Dedifferentiated amniotic fluid mesenchymal stem cell (primary cell): ENCODE results near the gene GPR183.
A peak's percentile ranks its signal among the peaks of the same experiment; 100 is the strongest.

Experiments
- DNase-seq: peaks from one replicate; pipeline ENCODE4 v3.0.0-alpha.2; 2016; ENCODE audit errors: extremely low spot score

Gene GPR183

DNA sequence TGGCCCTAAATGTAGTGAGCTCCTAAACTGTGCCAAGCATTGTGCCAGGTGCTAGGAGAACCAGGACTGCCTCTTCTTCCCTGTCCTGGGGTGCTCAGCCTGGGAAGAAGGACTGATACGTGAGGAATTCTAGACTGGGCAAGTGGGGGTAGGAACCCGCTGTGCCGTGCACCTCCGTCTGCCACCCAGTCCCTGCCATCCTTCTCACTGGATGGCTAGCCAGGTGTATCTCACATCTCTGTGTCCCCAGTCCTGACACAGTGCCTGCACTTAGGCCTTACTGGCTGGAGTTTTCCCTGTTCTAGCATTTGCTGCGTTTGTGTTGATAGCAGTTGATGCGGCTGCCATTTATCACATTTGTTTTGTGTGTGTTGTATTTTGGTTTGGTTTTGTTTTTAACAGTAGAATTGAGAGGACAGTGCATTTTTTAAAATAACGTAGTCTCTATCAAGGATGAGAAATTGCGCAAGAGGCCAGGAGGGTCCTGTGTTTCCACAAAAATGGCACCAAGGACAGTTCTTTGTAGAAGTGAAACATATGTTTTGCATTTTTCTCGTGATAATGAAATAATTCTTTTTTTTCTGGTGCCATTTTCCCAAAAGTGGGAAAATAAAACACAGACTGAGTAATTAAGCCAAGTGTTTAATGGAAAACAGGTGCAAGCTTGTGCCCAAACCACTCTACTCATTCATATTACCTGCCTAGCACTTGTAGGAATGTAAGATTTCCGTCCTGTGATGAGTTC lies 4.7 kb upstream of the GPR183 start:
- no peak for DNase-seq

DNA sequence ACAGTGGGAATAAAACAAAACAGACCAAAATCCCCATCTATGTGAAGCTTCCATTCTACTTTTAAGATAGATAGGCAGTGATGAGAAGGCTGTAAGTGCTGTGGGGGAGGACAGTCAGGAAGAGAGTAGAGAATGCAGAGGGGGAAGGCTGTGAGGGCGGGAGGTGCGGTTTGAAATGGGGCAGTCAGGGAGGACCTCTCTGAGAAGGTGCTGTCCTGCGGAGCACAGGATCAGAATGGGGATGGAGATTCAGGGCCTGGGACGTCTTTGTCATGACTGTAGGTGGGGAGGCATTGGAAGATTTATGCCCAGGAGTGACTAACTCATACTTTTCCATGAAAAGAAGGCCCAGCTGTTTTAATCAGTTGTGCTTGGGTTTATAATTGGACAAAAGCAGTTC lies 3.9 kb upstream of the GPR183 start:
- DNase-seq: no peak

DNA sequence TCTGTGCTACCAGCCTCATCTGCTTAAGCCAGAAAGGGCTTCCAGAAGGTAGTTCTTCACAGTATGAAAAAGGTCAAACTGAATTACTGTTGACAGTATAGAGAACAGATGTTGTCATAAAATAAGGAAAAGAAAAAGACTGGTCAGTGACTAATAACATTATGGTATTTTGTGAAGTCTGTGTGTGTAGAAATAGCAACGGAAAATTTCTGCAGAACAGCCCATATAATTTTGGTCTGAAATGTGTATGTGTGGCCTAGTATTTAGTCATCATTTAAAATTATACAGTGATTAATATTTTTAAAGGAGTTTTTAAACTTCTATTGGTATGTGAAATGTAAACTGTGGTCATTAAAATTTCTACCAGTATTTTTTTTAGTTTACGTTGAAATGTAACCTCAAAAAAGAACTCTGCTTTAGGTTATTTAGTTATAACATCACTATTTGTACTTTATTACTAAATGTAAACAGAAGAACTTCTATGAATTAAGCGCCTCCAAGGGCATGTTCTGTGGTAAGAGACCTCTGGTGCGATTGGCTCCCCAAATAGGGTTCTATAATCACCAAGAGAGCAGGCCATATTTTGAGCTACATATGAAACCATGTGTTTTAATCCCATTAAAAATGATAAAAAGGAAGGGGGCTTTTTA lies 3.3 kb upstream of the GPR183 start:
- peak; percentile 46 for DNase-seq

DNA sequence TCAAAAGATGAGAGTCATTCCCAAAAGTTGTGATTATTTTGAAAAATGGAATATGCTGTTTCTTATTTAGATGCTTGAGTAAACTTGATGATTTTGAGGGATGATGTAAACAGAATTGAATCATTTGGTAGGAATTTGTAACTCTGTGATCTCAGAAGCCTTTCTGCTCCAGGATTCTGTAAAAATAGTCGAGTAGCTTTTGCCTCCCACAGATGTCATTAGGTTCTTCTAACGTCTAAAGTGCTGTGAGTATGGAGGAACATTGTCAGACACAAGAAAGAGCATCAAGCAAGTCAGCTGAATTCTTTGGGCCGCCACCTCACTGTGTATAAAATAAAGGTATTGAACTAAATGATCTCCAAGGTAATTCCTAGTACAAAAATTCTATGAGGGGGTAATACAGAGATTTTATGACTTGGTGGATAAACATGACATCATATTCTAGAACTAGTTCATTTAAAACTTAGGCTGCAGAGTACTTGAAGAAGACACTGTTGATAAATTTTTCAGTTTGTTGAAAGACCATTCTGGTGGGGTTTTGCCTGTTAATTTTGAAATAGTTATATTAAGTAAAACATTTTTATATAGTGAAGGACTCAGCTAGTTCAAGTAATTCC lies 1.4 kb upstream of the GPR183 start:
- peak; percentile 88 for DNase-seq

DNA sequence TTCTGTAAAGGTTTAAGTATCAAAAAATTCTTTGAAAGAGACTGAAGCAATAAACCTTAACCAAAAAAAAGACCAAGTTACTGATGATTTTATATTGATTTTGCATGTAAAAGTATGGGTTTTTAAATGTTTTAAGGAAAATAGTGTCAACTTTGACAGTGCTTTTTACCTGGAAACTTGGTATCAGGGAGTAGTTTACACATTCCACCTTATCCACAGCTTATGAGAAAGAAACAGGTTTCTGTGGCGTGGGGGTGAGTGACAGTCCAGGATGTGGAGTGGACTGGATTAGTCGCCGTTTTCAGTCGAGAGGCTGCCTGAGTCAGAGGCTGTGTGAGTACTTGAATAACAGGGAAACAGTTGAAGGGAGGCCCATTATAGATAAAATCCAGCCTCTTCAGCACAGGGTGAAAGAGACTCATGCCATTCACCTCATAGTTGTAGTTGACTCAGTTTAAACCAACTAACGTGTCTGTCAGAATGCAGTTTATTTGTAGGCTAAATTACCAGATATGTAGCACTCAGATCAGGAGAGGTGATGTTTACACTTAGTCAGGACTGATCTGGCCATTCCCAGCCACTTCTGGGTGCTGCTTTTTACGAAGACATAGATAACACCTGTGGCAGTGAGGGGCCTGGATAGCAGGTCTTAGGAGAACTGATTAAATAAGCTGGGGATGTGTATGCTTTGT lies 595 bp upstream of the GPR183 start:
- DNase-seq: peak; percentile 52

DNA sequence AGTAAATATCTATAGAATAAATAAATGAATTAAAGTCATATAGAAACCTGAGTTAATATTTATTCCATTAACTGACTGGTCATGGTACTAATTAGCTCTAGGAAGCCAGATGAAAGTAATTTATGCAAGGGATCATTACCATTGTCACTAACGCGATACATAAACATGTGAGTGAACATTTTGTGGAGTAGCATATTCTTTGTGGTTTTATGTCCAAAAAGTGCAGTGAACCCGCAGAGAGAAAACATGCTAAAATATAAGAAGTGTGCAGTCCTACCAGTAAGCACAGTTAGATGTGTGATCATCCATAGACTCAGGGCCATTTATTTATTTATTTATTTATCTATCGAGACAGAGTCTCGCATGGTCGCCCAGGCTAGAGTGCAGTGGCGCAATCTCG lies 1.6 kb downstream of the GPR183 start:
- DNase-seq: no peak

DNA sequence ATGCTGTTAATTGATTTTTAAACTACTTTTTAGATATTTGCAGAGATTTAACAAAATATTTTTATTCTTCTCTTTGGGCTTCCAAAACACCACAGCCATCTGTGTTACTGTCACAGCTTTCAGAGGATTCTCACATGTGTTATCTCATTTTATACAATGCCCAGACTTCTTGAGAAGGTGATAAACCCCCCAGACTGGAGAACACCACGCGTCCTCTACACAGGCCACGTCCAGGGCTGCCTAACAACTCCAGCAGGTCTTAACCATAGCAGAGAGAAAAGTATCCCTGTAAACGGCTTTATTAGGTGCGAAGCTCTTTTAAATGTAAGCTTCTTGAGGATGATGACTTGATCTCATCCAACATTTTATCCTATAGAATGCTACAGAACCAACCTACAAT lies 2.0 kb downstream of the GPR183 start:
- DNase-seq: no peak

DNA sequence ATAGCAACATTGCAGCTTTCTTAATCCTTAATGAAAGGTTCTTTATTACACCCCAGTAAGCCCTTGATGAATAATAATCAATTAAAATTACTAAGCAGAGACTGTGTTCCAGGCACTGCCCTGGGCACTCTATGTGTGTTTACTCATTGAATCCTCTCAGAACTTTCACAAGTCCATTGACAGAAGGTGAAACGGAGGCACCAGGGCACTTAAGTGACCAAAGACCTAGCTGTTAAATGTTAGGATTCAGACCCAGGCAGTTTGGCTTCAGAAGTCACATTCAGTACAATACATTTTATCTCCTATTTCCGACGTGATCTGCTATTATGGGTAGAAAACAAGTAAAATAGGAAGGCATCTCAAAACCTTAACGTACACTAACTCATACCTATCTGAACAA lies 2.7 kb downstream of the GPR183 start:
- DNase-seq: no peak

DNA sequence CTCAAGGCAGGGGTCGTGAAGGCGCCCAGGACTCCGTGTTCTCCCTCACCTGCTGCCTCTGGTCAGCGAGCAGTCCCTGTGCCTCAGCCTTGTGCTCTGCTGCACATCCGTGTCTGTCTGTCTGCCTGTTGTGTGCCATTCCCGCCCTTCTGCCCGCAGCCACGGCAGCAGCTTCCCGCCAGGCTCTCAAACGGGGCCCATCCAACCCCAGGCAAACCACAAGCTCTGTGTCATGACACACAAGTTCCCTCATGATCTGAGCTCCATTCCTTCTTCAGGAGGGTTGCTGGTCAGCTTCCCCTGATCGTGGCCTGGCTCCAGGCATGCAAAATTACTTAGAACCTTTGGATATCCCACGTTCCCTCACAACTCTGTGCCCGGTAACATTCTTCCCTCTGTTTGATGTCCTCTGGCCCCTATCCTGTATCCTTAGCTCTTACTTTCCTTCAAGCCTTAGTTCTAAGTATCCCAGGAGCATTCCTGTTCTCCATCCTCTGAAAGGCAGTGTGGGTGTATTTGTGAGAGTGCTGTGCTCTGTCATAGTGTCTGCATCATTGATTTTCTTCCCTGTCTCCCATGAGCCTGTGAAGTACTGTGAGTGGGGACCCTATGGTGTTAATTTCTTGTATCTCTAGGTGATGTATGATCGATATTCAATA lies 3.2 kb downstream of the GPR183 start:
- no peak for DNase-seq

DNA sequence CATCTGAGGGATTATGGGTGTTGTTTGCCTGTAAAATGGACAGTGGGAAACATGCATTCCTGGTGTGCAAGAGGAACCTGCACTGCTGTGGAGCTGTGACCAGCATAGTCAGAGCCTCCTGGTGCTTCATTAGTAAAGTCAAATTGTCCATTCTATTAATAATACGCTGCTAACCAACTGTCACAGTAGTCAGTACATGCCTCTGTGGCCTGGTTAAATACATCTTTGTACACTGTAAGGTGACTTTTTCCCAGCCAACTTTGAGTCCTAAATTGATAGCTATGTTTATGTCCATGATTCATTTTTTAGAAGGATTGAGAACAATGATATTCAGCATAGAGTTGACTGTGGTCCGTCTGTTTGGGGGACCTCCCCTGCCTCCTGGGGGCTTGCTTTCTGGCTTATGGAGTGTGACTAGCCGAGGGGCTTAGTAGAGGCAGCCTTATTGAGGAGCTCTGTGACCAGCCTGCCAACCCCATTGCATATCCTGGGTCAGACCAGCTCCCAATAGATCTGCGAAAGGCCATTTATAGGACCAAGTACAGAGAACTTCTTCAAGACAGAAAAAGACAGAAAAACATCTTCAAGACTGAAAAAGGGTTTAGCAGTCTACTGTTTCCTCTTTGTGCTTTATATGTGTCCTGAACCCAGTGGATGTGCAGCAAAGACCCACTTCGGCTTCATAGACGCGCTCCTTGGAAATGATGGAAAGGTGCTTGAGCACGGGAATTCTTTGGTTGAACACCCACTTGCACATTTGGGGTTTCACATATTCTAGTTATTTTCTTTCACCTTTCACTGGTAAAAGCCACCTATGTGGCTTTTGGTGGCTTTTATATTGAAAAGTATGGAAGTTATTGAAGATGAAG lies 4.3 kb downstream of the GPR183 start:
- DNase-seq: no peak

DNA sequence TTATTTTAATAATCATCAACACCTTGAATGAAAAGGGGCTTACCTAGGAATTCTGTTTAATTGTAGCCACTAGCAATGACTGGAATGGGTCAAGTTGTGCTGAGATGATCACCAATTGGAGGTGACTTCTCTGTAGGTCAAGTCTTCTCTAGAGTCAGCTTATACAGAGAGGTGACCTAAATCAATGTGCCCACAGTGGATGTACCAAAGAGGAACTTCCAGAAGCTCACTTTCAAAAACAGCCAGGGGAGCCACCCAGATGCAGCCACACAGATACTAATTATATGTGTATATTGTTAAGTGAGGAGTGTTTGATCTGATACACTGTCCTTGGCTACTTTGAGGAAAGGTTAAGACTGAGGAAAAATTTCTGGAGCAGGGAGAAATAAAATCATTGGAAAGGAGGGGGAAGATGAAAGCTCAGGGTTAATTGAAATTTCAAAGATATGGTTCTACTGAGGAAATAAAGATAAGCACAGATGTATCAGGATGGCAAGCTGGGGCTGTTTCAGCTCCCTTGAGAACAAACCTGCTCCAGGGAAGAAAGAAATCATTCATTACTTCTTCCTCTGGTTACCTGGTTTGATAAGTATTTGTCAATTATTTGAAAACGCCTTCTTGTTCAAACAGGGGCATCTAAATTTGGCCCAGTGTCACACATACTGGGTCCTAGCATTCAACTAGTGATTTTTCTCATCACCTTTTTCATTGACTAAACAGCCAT lies 5.1 kb downstream of the GPR183 start:
- DNase-seq: no peak

DNA sequence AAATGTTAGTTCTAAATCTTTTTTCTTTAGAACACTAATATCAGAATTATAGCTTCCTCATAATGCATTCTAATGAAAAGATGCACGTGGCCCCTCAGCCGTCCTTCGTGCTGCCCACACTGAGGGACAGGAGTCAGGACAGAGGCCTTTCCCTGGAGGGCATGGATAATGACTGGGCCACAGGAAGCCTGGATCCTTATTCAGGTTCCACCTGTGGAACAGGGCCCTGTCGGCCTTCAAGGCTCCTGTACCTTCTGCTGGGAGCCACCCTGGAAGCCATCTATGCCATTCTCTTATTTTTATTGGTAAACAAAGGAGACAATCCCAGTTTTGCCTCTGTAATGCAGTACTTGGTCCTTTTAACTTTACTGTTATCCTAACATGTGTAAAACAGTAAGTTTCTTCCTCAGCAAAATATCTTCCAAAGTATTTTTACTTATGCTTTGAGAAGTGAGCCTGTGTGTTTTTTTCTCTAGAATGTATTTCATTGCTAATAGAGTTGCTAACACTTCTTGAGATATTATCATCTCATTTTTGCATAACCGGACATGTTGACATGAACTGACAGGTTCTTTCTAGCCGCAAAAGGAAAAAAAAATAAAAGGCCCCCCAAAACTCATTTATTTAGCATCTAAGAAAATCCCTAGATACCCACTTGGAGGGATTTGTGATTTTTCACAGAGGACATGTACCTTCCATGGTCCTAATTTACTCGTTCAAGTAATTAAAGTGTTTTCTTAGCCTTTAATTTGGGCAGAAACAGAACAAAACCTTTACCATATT lies 6.0 kb downstream of the GPR183 start:
- no peak for DNase-seq

DNA sequence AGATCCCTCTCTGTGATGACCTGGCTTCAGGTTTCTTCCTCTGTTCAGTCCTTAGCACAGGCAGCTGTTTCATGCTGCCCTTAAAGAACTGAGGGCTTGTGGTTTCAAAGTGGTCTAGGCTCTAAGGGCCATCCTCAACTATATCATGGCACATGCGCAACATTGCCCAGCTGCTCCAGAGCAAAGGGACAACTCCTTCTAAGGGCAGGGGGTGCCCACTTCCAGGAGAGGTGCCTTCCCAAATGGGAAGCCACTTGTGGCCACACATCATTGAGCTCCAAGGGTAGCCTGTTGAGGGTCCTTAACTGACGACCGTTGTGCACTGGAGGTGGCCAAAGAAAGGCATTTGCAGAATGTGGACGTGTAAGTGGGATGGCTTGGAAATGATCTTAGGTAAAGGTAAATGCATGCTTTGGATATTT lies 7.3 kb downstream of the GPR183 start:
- DNase-seq: no peak

DNA sequence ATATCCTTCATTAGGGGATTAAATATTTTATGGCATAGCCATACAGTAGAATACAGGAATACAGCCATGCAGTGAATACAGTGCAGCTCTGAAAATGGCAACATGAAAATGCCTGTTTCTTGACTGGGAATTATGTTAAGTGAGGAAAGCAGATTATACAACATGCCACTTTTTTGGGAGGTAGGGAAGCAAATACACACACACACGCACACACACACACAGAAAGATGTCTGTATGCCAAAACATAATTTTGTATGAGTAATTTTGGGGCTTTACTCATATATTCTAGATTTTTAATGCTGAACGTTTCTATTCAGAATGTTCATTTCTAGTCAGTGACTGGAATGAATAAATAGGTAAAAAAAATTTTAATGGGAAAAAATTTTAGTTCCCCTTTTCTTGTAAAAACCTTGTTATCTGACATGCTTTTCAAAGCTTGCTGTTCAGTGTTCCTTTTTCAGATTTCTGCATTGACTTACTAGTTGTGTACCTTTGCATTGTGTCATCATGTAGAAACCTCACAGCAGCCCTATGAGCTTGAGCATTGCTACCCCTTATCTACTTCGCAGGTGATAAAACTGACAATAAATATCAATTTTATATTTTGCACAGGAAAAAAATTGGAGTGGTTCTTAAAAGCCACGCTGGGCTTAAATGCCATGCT lies 7.8 kb downstream of the GPR183 start:
- DNase-seq: no peak

DNA sequence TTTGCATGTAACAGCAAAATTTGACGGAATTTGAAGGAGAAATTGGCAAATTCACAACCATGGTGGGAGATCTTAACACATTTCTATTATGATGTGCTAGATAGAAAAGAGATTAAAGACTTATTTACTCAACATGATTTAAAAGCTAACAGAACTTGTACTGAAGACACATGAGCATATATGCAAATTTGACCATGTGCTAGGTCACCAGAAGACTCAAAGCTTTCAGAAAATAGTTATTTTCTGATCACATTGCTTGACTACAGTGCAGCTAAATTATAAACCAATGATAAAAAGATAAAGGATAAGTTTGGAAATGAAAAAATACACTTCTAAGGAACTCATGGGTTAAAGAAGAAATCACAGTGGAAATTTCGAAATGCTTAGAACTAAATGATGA lies 9.1 kb downstream of the GPR183 start:
- no peak for DNase-seq

DNA sequence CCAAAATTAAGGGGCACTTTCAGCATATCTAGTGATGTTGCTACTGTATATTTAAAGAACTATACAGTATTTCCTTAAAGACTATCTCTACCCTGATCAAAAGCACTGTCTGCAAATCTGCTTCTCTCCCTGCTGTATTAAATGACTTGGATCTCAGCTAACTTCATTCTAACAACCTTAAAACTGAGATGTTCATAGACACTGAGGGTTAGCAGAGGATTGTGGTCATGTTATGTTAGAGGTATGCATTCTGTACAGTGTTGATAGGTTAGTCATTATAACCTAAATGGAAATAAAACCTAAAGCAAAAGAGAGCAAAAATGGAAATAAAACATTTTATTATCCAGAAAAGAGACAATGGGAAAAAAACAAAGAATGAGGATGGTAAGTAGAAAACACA lies 9.9 kb downstream of the GPR183 start:
- no peak for DNase-seq

DNA sequence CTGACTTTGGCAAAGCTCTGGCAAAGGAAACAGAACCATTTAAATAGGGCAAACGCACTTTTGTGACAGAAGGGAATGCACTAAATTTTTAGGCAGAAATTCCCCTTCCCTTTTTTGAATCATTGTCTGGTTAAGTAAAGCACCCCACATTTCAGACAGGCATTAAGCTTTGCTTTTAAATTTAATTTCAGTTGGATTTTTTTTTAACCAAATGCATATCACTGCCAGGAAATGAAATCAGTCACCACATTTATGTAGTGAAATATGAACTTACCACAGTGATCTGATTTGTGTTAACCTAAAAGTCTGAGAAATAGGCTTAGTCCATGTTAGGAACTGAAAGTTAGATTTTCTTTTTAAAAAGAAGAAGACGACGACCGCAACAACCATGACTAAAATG lies 10.8 kb downstream of the GPR183 start:
- DNase-seq: no peak

DNA sequence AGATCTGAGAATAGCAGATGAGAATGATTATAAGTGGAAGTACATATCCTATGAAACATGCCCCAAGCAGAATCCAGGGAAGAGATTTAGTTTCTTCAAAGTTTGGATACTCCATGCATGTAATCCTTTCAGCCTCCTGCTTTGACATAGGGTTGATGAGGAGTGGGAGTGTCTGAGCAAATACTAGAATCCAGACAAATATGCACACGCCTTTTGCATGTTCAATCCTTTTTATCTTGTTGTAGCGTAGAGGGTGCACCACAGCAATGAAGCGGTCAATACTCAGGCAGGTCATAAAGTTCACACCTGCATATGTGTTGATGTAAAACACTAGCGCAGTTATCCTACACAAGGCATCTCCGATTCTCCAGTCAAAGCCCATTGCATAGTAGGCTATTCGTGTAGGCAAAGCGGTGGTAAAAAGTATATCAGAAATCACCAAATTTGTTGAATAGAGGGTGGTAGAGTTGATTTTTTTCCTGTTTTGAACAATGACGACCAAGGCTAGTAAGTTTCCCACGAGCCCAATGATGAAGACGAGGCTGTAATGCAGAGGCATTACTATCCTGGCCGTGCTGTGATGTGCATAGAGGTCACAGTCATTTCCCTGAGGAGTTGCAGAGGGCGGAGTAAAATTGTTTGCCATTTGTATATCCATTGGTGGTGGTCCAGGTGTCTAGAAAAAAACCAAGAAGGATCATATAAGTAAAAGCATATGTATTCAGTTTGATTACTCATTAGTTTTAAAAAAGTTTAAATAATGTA lies 11.5 kb downstream of the GPR183 start:
- DNase-seq: no peak
